Measurements from ENCODE around the gene TYMS.

The TYMS gene

DNA sequence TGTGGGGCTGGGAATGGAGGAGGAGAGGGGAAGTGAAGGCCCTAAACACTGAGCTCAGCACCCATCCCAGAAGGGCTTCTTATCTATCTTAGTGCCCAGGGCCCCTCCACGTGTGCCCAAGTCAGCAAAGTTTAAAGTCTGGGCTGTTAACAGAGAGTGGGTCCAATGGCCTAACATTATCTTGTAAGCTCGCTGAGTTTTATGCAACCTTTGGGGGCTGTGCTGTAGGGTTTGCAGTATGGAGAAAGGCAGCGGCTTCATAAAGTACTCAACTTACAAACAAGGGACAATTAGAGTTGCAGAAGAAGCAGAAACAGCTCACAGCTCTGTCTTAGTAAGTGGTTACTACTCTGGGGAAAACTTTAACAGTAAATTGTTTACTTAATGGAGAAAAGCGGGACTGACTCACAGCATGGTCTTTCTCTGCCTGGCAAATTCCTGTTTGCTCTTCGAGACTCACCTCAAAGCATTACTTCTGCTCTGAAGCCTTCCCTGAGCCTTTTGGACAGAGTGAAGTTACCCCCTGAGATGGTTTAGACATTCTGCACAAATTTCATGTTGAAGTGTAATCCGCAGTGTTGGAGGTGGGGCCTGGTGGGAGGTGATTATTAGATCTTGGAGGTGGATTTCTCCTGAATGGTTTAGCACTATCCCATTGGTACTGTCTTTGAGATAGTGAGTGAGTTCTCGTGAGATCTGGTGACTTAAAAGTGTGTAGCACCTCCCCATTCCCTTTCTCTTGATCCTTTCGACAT, 45.9 kb downstream of the TYMS start:
- Histone ChIP-seq H3K36me3 (ENCODE audit: control insufficient read depth, insufficient read depth, low read length) (no peaks in the 10 kb centered on the region), H3K9ac (ENCODE audit: low read depth, low read length) (no peak overlapping the region), H3K27me3 (ENCODE audit: control insufficient read depth, insufficient read depth, low read length) (no peaks in the 10 kb centered on the region), H3K4me3 (ENCODE audit: low read depth, low read length) (no peak overlapping the region), H3K9me3 (ENCODE audit: control insufficient read depth, insufficient read depth, low read length) (no peaks in the 10 kb centered on the region), H3K4me1 (ENCODE audit: control insufficient read depth, insufficient read depth, low read length) (no peaks in the 10 kb centered on the region)

DNA sequence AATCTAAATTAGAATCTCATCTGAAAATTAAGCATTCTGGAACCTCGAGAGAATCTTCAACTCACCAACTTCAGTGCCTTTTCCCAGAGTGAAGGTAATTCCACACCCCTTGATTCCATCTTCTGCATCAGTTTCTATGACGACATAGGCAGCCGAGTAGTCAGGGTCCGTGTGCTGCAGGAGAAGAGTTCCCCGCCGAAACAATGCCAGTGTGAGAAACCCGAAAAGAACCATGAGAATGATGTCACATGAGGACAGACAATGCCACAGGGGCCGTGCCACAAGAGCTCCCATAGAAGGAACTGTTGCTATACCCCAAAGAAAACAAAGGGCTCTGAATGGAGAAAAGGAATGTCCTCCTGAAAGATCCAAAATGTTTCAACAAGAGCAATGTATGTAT, 49.0 kb downstream of the TYMS start:
- H3K4me1 ChIP-seq (ENCODE audit: control insufficient read depth, insufficient read depth, low read length), result no peaks in the 10 kb centered on the region
- no peaks in the 10 kb centered on the region for H3K9me3 ChIP-seq (ENCODE audit: control insufficient read depth, insufficient read depth, low read length)
- H3K9ac ChIP-seq (ENCODE audit: low read depth, low read length), result no peak overlapping the region
- peaks cover 2% of the 10 kb centered on the region for H3K27me3 ChIP-seq (ENCODE audit: control insufficient read depth, insufficient read depth, low read length)
- H3K36me3 ChIP-seq (ENCODE audit: control insufficient read depth, insufficient read depth, low read length), result no peaks in the 10 kb centered on the region
- H3K4me3 ChIP-seq (ENCODE audit: low read depth, low read length), result no peak overlapping the region

DNA sequence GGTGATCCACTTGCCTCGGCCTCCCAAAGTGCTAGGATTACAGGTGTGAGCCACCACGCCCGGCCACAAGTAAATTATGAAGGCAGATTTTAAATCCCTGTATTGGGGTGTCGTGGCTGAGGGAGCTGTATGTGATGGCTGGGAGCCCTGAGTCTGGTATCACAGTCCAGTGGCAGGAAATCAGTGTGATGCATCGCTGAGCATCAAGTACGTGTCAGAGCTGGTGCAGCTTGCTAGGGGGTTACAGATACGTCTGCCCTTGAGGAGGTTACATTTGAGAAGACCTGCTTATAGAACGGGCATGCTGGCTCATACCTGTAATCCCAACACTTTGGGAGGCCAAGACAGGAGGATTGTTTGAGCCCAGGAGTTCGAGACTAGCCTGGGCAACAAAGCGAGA, 50.6 kb downstream of the TYMS start:
- Histone ChIP-seq H3K4me3 (ENCODE audit: low read depth, low read length) (no peak overlapping the region), H3K36me3 (ENCODE audit: control insufficient read depth, insufficient read depth, low read length) (no peaks in the 10 kb centered on the region), H3K4me1 (ENCODE audit: control insufficient read depth, insufficient read depth, low read length) (peaks cover 3% of the 10 kb centered on the region)

DNA sequence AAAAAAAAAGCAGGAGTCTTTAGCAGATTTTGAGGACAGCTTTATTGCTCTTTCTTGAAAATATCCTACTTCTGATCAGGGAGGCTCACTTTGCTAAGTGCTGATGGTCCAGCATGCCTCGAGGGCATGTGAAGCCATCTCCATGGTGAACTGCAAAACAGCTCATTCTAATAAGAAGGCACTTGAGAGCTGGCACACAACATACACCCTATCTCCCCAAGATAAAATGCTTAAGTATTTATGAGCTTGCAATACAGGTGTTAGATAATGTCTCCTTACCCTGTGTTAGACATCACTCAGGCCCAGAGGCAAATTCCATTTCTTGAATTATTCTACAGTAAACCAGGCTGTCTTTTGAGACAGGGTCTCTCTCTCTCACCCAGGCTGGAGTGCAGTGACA, 52.3 kb downstream of the TYMS start:
- Histone ChIP-seq H3K4me1 (ENCODE audit: control insufficient read depth, insufficient read depth, low read length) (peaks cover 3% of the 10 kb centered on the region), H3K36me3 (ENCODE audit: control insufficient read depth, insufficient read depth, low read length) (no peaks in the 10 kb centered on the region), H3K4me3 (ENCODE audit: low read depth, low read length) (no peak overlapping the region), H3K9ac (ENCODE audit: low read depth, low read length) (no peak overlapping the region), H3K27me3 (ENCODE audit: control insufficient read depth, insufficient read depth, low read length) (peaks cover 5% of the 10 kb centered on the region), H3K9me3 (ENCODE audit: control insufficient read depth, insufficient read depth, low read length) (no peaks in the 10 kb centered on the region)

More for the DNA sequence above, 50.6 kb downstream of the TYMS start:
- Histone ChIP-seq H3K9ac (ENCODE audit: low read depth, low read length) (no peak overlapping the region), H3K27me3 (ENCODE audit: control insufficient read depth, insufficient read depth, low read length) (peaks cover 5% of the 10 kb centered on the region), H3K9me3 (ENCODE audit: control insufficient read depth, insufficient read depth, low read length) (no peaks in the 10 kb centered on the region)

DNA sequence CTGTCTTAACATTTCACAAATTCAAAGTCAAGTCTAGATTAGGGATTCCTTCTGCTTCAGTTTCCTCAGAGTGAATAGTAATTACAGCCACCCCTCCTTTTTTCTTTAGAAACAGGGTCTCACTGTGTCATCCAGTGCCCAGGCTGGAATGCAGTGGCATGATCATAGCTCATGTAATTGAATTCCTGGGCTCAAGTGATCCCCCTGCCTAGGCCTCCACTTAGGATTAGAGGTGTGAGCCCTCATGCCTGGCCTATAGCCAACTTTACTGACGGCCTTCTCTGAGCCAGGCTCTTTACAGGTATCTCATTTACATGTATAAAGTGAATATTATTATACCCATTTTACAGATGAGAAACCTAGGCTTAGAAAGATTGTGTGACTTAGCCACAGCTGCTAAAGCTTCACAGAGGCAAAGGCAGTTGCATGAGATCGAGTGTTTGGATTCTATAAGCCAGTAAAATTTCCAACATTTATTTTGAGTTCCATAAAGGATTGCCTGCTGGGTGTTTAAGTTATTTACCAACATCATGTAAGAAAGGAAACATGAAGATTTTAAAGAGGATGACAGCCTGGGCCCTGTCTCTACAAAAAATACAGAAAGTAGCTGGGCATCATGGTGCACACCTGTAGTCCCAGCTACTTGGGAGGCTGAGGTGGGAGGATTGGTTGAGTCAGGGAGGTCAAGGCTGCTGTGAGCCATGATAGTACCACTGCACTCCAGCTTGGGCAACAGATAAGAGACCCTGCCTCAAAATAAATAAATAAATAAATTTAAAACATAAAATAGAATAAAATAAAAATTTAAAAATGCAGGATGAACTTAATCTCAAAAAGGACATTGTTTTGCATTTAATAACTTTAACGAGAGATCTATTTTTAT, 53.2 kb downstream of the TYMS start:
- Histone ChIP-seq H3K36me3 (ENCODE audit: control insufficient read depth, insufficient read depth, low read length) (no peaks in the 10 kb centered on the region), H3K9ac (ENCODE audit: low read depth, low read length) (no peak overlapping the region), H3K9me3 (ENCODE audit: control insufficient read depth, insufficient read depth, low read length) (no peaks in the 10 kb centered on the region), H3K4me3 (ENCODE audit: low read depth, low read length) (peak overlapping the region; percentile 77), H3K27me3 (ENCODE audit: control insufficient read depth, insufficient read depth, low read length) (peaks cover 5% of the 10 kb centered on the region), H3K4me1 (ENCODE audit: control insufficient read depth, insufficient read depth, low read length) (peaks cover 3% of the 10 kb centered on the region)

DNA sequence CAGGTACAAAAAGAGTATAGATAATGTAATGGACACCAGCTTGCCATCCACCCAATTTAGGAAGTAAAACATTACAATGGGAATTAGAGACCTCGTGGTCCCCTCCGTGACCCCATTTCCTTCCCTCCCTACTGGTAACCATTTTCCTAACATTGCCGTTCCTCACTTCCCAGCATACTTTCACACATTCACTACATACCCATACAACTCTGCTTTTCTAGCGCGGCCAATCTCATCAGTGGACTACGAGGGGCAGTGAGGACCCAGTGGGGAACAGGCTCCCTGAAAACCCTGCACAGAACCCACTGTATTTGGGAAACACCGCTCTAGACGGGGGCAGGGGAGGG, 53.8 kb downstream of the TYMS start:
- Histone ChIP-seq H3K36me3 (ENCODE audit: control insufficient read depth, insufficient read depth, low read length) (no peaks in the 10 kb centered on the region), H3K9me3 (ENCODE audit: control insufficient read depth, insufficient read depth, low read length) (no peaks in the 10 kb centered on the region), H3K27me3 (ENCODE audit: control insufficient read depth, insufficient read depth, low read length) (peaks cover 5% of the 10 kb centered on the region), H3K4me3 (ENCODE audit: low read depth, low read length) (peak overlapping the region; percentile 77), H3K4me1 (ENCODE audit: control insufficient read depth, insufficient read depth, low read length) (peaks cover 3% of the 10 kb centered on the region), H3K9ac (ENCODE audit: low read depth, low read length) (no peak overlapping the region)

DNA sequence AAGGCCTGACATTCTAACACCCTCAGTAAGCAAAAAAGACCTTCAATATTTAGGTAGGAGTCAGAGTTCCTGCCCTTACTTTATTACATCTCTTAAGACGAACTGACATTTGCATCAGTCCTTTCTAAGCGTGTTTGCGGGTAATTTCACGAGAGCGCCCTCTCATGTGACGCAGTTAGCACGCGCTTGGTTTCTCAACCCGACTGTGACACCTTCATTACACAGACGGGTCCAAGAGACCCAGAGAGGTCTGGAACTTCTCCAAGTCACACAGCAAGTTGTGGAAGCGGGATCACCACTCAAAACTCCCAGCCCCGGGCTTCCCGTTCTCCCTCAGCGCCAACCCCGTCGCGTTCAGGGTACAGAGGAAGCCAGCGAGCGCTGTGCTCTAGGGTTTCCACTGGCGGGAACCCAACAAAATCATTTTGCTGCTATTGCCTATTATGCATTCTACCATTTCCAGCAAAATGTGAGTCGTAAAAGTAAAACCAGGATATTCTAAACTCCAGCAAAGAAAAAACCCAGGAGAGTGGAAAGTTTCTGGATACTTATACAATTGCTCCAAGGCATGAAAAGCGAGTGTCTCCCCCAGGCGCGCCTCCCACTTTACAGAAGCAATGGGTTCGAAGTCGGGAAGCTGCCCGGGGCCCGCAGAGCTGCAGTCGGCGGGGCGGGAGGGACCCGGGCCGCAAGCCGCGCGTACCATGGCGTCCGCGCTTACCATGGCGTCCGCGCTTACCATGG, 54.4 kb downstream of the TYMS start:
- H3K4me3 ChIP-seq (ENCODE audit: low read depth, low read length), result peak overlapping the region; percentile 77
- peak overlapping the region; percentile 68 for H3K9ac ChIP-seq (ENCODE audit: low read depth, low read length)
- peaks cover 5% of the 10 kb centered on the region for H3K27me3 ChIP-seq (ENCODE audit: control insufficient read depth, insufficient read depth, low read length)
- H3K36me3 ChIP-seq (ENCODE audit: control insufficient read depth, insufficient read depth, low read length), result no peaks in the 10 kb centered on the region
- peaks cover 3% of the 10 kb centered on the region for H3K4me1 ChIP-seq (ENCODE audit: control insufficient read depth, insufficient read depth, low read length)
- H3K9me3 ChIP-seq (ENCODE audit: control insufficient read depth, insufficient read depth, low read length), result no peaks in the 10 kb centered on the region

DNA sequence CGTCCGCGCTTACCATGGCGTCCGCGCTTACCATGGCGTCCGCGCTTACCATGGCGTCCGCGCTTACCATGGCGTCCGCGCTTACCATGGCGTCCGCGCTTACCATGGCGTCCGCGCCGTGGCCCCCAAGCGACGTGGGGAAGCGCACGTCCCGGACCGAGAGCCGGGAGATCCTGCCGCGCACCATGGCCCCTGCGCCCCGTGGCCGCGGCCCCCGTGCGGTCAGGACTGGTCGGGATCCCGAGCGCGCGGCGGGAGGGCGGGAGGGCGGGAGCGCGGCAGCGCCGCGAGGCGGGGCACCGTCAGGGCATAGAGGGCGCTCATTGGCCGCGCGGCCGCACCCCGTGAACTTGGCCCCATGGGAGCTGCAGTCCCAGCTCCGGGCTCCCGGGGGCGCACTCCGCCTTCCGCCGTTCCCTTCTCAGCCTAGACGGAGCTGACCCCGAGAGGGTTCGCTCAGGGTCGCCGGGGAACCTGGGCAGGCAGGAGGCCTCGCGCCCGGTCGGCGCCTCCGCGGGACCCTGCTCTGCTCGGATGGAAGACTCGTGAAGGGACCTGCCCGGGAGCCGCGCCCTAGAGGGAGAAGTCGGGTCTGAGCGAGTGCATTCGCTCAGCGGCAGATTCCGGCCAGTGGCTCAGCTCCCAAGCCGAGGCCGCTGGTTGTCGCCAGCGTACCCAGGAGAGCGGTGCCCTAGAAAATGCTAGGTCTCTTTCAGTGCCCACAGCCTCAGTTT, 55.1 kb downstream of the TYMS start, which contains the start of gene ENOSF1:
ENOSF1 (minus strand) TSS at position 230 of the 734 bp plus-strand sequence; CDS start at position 187, 43 bp downstream.
- Histone ChIP-seq H3K4me3 (ENCODE audit: low read depth, low read length) (peak within 1 kb of the TSS; percentile 77), H3K27me3 (ENCODE audit: control insufficient read depth, insufficient read depth, low read length) (peaks cover 5% of the 10 kb centered on the region), H3K9ac (ENCODE audit: low read depth, low read length) (peak within 1 kb of the TSS; percentile 83), H3K4me1 (ENCODE audit: control insufficient read depth, insufficient read depth, low read length) (peaks cover 3% of the 10 kb centered on the region), H3K36me3 (ENCODE audit: control insufficient read depth, insufficient read depth, low read length) (no peaks in the 10 kb centered on the region), H3K9me3 (ENCODE audit: control insufficient read depth, insufficient read depth, low read length) (no peaks in the 10 kb centered on the region)

DNA sequence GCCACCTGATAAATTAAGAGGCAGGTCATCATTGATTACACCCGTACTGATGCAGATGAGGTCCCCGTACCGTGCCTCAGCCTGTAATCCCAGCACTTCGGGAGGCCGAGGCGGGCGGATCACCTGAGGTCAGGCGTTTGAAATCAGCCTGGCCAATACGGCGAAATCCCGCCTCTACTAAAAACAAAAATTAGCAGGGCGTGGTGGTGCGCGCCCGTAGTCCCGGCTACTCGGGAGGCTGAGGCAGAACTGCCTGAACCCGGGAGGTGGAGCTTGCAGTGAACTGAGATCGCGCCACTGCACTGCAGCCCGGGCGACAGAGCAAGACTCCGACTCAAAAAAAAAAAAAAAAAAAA, 55.7 kb downstream of the TYMS start:
- Histone ChIP-seq H3K36me3 (ENCODE audit: control insufficient read depth, insufficient read depth, low read length) (no peaks in the 10 kb centered on the region), H3K4me1 (ENCODE audit: control insufficient read depth, insufficient read depth, low read length) (peaks cover 3% of the 10 kb centered on the region), H3K9ac (ENCODE audit: low read depth, low read length) (peak overlapping the region; percentile 83), H3K4me3 (ENCODE audit: low read depth, low read length) (peak overlapping the region; percentile 61), H3K9me3 (ENCODE audit: control insufficient read depth, insufficient read depth, low read length) (no peaks in the 10 kb centered on the region), H3K27me3 (ENCODE audit: control insufficient read depth, insufficient read depth, low read length) (peaks cover 5% of the 10 kb centered on the region)

DNA sequence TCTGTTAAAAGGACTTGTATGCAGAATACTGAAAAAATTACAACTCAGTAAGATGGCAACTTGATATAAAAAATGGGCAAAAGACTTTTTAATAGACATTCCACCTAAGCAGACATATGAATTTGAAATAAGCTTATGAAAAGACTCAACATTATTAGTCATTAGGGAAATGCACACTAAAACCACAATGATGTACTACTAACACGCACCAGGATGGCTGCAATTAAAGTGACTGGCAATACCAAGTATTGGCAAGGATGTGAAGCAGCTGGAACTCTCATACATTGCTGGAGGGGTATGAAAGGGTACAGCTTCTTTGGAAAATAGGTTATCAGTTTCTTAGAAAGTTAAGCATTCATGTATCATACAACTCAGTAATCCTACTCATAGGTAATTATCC, 58.2 kb downstream of the TYMS start:
- H3K4me1 ChIP-seq (ENCODE audit: control insufficient read depth, insufficient read depth, low read length), result peaks cover 3% of the 10 kb centered on the region
- H3K36me3 ChIP-seq (ENCODE audit: control insufficient read depth, insufficient read depth, low read length), result no peaks in the 10 kb centered on the region
- H3K9me3 ChIP-seq (ENCODE audit: control insufficient read depth, insufficient read depth, low read length), result no peaks in the 10 kb centered on the region
- peaks cover 5% of the 10 kb centered on the region for H3K27me3 ChIP-seq (ENCODE audit: control insufficient read depth, insufficient read depth, low read length)
- no peak overlapping the region for H3K9ac ChIP-seq (ENCODE audit: low read depth, low read length)
- no peak overlapping the region for H3K4me3 ChIP-seq (ENCODE audit: low read depth, low read length)

DNA sequence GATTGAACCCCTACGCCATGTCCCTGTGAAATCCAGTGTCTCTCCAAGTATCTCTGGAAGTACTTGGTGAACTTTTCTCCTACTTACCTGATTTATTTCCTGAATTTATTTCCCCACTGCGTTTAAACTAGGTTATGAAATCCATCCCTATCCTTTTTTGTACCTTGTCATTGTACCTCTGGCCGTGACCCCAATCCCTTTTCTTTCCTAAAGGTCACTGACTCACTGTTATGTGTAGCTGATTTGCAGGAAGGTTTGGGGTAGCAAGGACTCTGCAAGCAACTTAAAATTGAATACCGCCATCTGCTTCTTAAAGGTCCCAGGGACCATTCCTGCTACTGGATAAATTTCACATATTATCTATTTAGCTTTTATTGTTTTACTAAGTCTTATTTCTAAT, 59.5 kb downstream of the TYMS start:
- Histone ChIP-seq H3K36me3 (ENCODE audit: control insufficient read depth, insufficient read depth, low read length) (no peaks in the 10 kb centered on the region), H3K27me3 (ENCODE audit: control insufficient read depth, insufficient read depth, low read length) (no peaks in the 10 kb centered on the region), H3K4me1 (ENCODE audit: control insufficient read depth, insufficient read depth, low read length) (no peaks in the 10 kb centered on the region), H3K9me3 (ENCODE audit: control insufficient read depth, insufficient read depth, low read length) (no peaks in the 10 kb centered on the region), H3K4me3 (ENCODE audit: low read depth, low read length) (no peak overlapping the region), H3K9ac (ENCODE audit: low read depth, low read length) (no peak overlapping the region)

Measured in iPS-15b (cell line).